Fibroblast of lung (primary cell): ENCODE data around the gene GPC2. TPM values are rescaled to one million over a fixed set of nuclear protein-coding genes. Genes with fewer than 3 reads are reported as not detected.

Source experiments
- DNase-seq, 2 donors: peaks; one replicate each; pipeline versions ENCODE4 v3.0.0 to v3.0.0-alpha.2; 2010; ENCODE audit warnings: low read depth in 2 of 2
- H2AFZ ChIP-seq: 2 replicates; pipeline ENCODE4 v1.5.1; 2012; ENCODE audit warnings: low read length, control low read depth, inconsistent platforms
- H3K27ac ChIP-seq: 2 replicates; pipeline ENCODE4 v1.5.1; 2011; ENCODE audit warnings: low read length, control low read depth; ENCODE audit not compliant: insufficient read depth
- H3K27me3 ChIP-seq: 2 replicates; pipeline ENCODE4 v1.5.1; 2011; ENCODE audit warnings: mild to moderate bottlenecking, low read length; ENCODE audit not compliant: control insufficient read depth, insufficient read depth
- H3K36me3 ChIP-seq: 2 replicates; pipeline ENCODE4 v1.5.1; 2011; ENCODE audit warnings: low read length; ENCODE audit not compliant: control insufficient read depth, insufficient read depth
- H3K4me1 ChIP-seq: 2 replicates; pipeline ENCODE4 v1.5.1; 2011; ENCODE audit warnings: low read length; ENCODE audit not compliant: control insufficient read depth, insufficient read depth; ENCODE audit errors: extremely low read depth
- H3K4me2 ChIP-seq: 2 replicates; pipeline ENCODE4 v1.5.1; 2011; ENCODE audit warnings: low read length, control low read depth; ENCODE audit not compliant: insufficient read depth; ENCODE audit errors: extremely low read depth
- H3K4me3 ChIP-seq, 4 experiments: fragments of 200-600 bp in 1 of 4; sonication (generic) in 1 of 4; replicated peaks in 1 of 4; 2 replicates each; pipeline ENCODE4 v1.5.1; 2011 to 2016; ENCODE audit warnings: low read length in 4 of 4, low read depth in 3 of 4, mild to moderate bottlenecking in 3 of 4, control low read depth in 2 of 4, inconsistent platforms in 1 of 4, mixed read lengths in 1 of 4; ENCODE audit not compliant: insufficient read depth in 1 of 4; ENCODE audit errors: control extremely low read depth in 1 of 4
- H3K79me2 ChIP-seq: 2 replicates; pipeline ENCODE4 v1.5.1; 2012; ENCODE audit warnings: mild to moderate bottlenecking, low read length, inconsistent platforms; ENCODE audit not compliant: control insufficient read depth, insufficient read depth
- H3K9ac ChIP-seq: 2 replicates; pipeline ENCODE4 v1.5.1; 2011; ENCODE audit warnings: mild to moderate bottlenecking, low read length, control low read depth; ENCODE audit not compliant: insufficient read depth
- H3K9me3 ChIP-seq: 2 replicates; pipeline ENCODE4 v1.5.1; 2012; ENCODE audit warnings: low read depth, low read length; ENCODE audit not compliant: control insufficient read depth, insufficient read depth
- H4K20me1 ChIP-seq: 2 replicates; pipeline ENCODE4 v1.5.1; 2011; ENCODE audit warnings: low read length; ENCODE audit not compliant: control insufficient read depth, insufficient read depth; ENCODE audit errors: extremely low read depth
- EZH2 ChIP-seq: IDR thresholded peaks from 2 replicates; pipeline ENCODE4 v1.5.1; 2012; ENCODE audit warnings: low read length, control low read depth, mild to moderate bottlenecking; ENCODE audit errors: missing control alignments
- polyA plus RNA-seq, 2 donors: library from polyadenylated mRNA; depleted of rRNA in 1 of 2; stranded (reverse) in 1 of 2; unstranded in 1 of 2; fragments of >200 nt; gene quantifications; 2 replicates each; pipeline ENCODE4 v1.2.1, GENCODE V29; 2011 to 2012; ENCODE audit warnings: missing spikeins in 1 of 2
- total RNA-seq: library from RNA; depleted of rRNA; stranded (reverse); fragments of >200 nt; gene quantifications from 2 replicates; pipeline ENCODE4 v1.2.1, GENCODE V29; 2014
- TF ChIP-seq, protein P1 (sequence below), 2 donors: IDR thresholded peaks in 1 of 2; conservative IDR thresholded peaks in 1 of 2; 1 replicate in 1 of 2; 2 replicates in 1 of 2; pipeline ENCODE4 v1.5.1; 2011 to 2012; ENCODE audit warnings: low read length in 2 of 2, control low read depth in 1 of 2, inconsistent platforms in 1 of 2, low read depth in 1 of 2, mild to moderate bottlenecking in 1 of 2

The GPC2 gene
- total and polyA plus RNA-seq, 2 donors (not counting 1 experiment from before 2014, with no cell fraction given) = 0.35 to 2.3 TPM

DNA sequence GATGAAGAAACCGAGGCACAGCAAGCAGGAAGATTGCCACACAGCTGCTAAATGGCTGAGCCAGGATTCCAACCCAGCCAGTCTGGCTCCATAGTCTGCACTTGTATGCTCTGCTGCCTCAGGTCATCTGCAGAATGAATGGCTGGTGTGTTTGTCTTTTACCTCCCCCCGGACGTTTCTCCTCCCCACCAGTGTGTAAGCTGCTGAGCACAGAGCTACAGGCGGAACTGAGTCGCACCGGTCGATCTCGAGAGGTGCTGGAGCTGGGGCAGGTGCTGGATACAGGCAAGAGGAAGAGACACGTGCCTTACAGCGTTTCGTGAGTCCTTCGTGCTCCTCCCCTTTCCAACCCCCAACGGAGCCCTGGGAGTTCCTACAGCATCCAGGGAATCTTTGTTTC, 55.1 kb downstream of the GPC2 start:
- H4K20me1 ChIP-seq = no peaks in the 10 kb centered on the region
- H3K4me3 ChIP-seq = no peak overlapping the region
- TF ChIP-seq, protein P1, sequence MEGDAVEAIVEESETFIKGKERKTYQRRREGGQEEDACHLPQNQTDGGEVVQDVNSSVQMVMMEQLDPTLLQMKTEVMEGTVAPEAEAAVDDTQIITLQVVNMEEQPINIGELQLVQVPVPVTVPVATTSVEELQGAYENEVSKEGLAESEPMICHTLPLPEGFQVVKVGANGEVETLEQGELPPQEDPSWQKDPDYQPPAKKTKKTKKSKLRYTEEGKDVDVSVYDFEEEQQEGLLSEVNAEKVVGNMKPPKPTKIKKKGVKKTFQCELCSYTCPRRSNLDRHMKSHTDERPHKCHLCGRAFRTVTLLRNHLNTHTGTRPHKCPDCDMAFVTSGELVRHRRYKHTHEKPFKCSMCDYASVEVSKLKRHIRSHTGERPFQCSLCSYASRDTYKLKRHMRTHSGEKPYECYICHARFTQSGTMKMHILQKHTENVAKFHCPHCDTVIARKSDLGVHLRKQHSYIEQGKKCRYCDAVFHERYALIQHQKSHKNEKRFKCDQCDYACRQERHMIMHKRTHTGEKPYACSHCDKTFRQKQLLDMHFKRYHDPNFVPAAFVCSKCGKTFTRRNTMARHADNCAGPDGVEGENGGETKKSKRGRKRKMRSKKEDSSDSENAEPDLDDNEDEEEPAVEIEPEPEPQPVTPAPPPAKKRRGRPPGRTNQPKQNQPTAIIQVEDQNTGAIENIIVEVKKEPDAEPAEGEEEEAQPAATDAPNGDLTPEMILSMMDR (conservative IDR thresholded peaks at IDR 0.05 in 1 of 2, IDR thresholded peaks at IDR 0.05 in 1 of 2; ENCODE audit: low read depth in 1 of 2, low read length in 2 of 2) = no peak
- TF ChIP-seq EZH2 = no peak
- DNase-seq = no peak
- no peaks in the 10 kb centered on the region for H3K9me3 ChIP-seq
- H3K27me3 ChIP-seq = no peaks in the 10 kb centered on the region
- H3K4me2 ChIP-seq = no peak overlapping the region
- H3K27ac ChIP-seq = no peak overlapping the region
- peaks cover 3% of the 10 kb centered on the region for H3K4me1 ChIP-seq
- no peak overlapping the region for H3K9ac ChIP-seq
- H3K36me3 ChIP-seq = peaks cover 3% of the 10 kb centered on the region
- H3K79me2 ChIP-seq = peaks cover 16% of the 10 kb centered on the region
- H2AFZ ChIP-seq = no peak overlapping the region

DNA sequence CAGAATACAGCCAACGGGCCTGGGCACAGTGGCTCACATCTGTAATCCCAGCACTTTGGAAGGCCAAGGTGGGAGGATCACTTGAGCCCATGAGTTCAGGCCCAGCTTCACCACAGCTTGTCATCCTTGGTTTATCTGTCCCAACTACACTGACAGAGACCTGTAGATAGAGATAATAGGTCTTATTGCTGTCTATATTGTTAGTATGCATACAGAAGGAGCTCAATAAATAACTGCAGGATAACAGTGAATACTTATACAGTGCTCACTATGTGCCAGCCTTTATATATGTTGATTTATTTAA, 56.5 kb downstream of the GPC2 start:
- H3K36me3 ChIP-seq = peaks cover 3% of the 10 kb centered on the region
- no peaks in the 10 kb centered on the region for H3K27me3 ChIP-seq
- H2AFZ ChIP-seq = no peak overlapping the region
- H3K4me1 ChIP-seq = peaks cover 3% of the 10 kb centered on the region
- peaks cover 16% of the 10 kb centered on the region for H3K79me2 ChIP-seq
- H3K4me3 ChIP-seq = peak overlapping the region; percentile 79 to 96 (median 92)
- DNase-seq = no peak
- no peak overlapping the region for H3K9ac ChIP-seq
- H3K9me3 ChIP-seq = no peaks in the 10 kb centered on the region
- no peak for TF ChIP-seq EZH2
- TF ChIP-seq, protein P1 (conservative IDR thresholded peaks at IDR 0.05 in 1 of 2, IDR thresholded peaks at IDR 0.05 in 1 of 2; ENCODE audit: low read depth in 1 of 2, low read length in 2 of 2) = no peak
- H4K20me1 ChIP-seq = no peaks in the 10 kb centered on the region
- peak overlapping the region; percentile 79 for H3K4me2 ChIP-seq
- peak overlapping the region; percentile 89 for H3K27ac ChIP-seq

DNA sequence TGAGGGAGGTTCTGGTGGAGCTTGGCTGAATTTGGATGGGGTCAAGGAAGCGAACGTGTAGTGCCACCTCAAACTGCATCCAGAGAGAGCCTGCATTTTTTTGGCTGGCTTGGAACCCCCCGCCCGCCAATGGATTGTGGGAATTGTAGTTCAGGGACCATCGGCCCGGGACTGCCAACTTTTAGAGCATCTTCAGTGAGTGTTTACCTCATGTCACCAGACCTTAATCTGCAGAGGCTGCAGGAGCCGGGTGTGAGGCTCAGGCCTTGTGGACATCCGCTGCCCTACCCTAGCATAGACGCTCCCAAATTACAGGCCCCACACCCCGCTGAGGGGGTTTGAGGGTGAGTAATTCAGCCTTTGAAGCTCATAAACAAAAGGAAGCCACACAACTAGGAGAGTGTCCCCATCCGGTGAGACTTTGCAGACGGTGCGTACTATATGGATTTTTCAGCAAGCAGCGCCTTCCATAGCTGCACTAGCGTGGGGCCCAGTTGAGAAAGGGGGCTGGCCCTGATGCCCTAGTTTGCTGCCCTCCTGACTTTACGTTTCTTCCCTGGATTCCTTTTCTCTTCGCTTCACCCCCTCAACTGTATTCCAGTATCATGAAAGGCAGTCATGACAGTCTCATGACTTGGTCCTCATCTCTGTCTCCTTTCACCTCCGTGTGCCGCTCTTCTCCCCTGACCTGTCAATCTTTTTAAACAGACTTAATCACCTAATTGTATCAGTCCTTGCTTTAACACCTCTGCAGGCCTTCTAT, 57.0 kb downstream of the GPC2 start:
- peak; percentile 51 to 65 for DNase-seq
- Histone ChIP-seq H3K9me3 (no peaks in the 10 kb centered on the region), H4K20me1 (no peaks in the 10 kb centered on the region), H3K36me3 (peaks cover 3% of the 10 kb centered on the region), H3K79me2 (peaks cover 16% of the 10 kb centered on the region), H3K4me3 (peak overlapping the region; percentile 79 to 96 (median 92)), H3K4me1 (peaks cover 3% of the 10 kb centered on the region), H3K27me3 (no peaks in the 10 kb centered on the region), H3K9ac (peak overlapping the region; percentile 63), H2AFZ (peak overlapping the region; percentile 97), H3K4me2 (peak overlapping the region; percentile 79), H3K27ac (peak overlapping the region; percentile 89)
- TF ChIP-seq, protein P1 (conservative IDR thresholded peaks at IDR 0.05 in 1 of 2, IDR thresholded peaks at IDR 0.05 in 1 of 2; ENCODE audit: low read depth in 1 of 2, low read length in 2 of 2) = no peak
- no peak for TF ChIP-seq EZH2

Other genes with a start within 250 kb of the GPC2 start
- not detected in 2 replicates for gene GJC3, start 247.8 kb downstream of the GPC2 start, total RNA-seq
- gene GJC3, start 247.8 kb downstream of the GPC2 start, polyA plus RNA-seq = not detected in 2 replicates
- gene AZGP1, start 201.3 kb downstream of the GPC2 start, total RNA-seq = not detected in 2 replicates
- not detected in 2 replicates for gene AZGP1, start 201.3 kb downstream of the GPC2 start, polyA plus RNA-seq
- 39.0 and 50.2 TPM in 2 replicates for gene ZKSCAN1, start 161.8 kb downstream of the GPC2 start, total RNA-seq
- gene ZKSCAN1, start 161.8 kb downstream of the GPC2 start, polyA plus RNA-seq = 21.0 and 25.3 TPM in 2 replicates
- gene ZSCAN21, start 127.6 kb downstream of the GPC2 start, total RNA-seq = 11.1 and 12.1 TPM in 2 replicates
- gene ZSCAN21, start 127.6 kb downstream of the GPC2 start, polyA plus RNA-seq = 9.4 and 11.3 TPM in 2 replicates
- gene ZNF3, start 95.7 kb downstream of the GPC2 start, total RNA-seq = 26.8 and 30.8 TPM in 2 replicates
- gene ZNF3, start 95.7 kb downstream of the GPC2 start, polyA plus RNA-seq = 19.7 and 20.4 TPM in 2 replicates
- 43.1 and 71.0 TPM in 2 replicates for gene COPS6, start 88.4 kb downstream of the GPC2 start, total RNA-seq
- 188 and 312 TPM in 2 replicates for gene COPS6, start 88.4 kb downstream of the GPC2 start, polyA plus RNA-seq
- 16.7 and 24.4 TPM in 2 replicates for gene MCM7, start 76.0 kb downstream of the GPC2 start, total RNA-seq
- 34.3 and 110 TPM in 2 replicates for gene MCM7, start 76.0 kb downstream of the GPC2 start, polyA plus RNA-seq
- gene AP4M1, start 75.7 kb downstream of the GPC2 start, total RNA-seq = 17.2 and 30.3 TPM in 2 replicates
- 19.6 and 22.1 TPM in 2 replicates for gene AP4M1, start 75.7 kb downstream of the GPC2 start, polyA plus RNA-seq
- gene TAF6, start 58.0 kb downstream of the GPC2 start, total RNA-seq = 33.1 and 41.5 TPM in 2 replicates
- gene TAF6, start 58.0 kb downstream of the GPC2 start, polyA plus RNA-seq = 16.2 and 23.6 TPM in 2 replicates
- gene CNPY4, start 57.7 kb downstream of the GPC2 start, total RNA-seq = 21.6 and 38.3 TPM in 2 replicates
- gene CNPY4, start 57.7 kb downstream of the GPC2 start, polyA plus RNA-seq = 29.1 and 40.7 TPM in 2 replicates
- gene MBLAC1, start 50.4 kb downstream of the GPC2 start, total RNA-seq = 1.8 and 2.5 TPM in 2 replicates
- gene MBLAC1, start 50.4 kb downstream of the GPC2 start, polyA plus RNA-seq = 0.75 and 1.1 TPM in 2 replicates
- 95.0 and 110 TPM in 2 replicates for gene LAMTOR4, start 28.5 kb downstream of the GPC2 start, total RNA-seq
- gene LAMTOR4, start 28.5 kb downstream of the GPC2 start, polyA plus RNA-seq = 116 and 165 TPM in 2 replicates
- gene TRAPPC14, start 18.7 kb downstream of the GPC2 start, total RNA-seq = 5.6 and 5.9 TPM in 2 replicates
- gene TRAPPC14, start 18.7 kb downstream of the GPC2 start, polyA plus RNA-seq = 1.9 and 2.4 TPM in 2 replicates
- gene GAL3ST4, start 8.8 kb downstream of the GPC2 start, total RNA-seq = 3.9 and 7.1 TPM in 2 replicates
- 10.3 and 14.6 TPM in 2 replicates for gene GAL3ST4, start 8.8 kb downstream of the GPC2 start, polyA plus RNA-seq
- gene STAG3, start 537 bp upstream of the GPC2 start, total RNA-seq = 0.50 and 0.77 TPM in 2 replicates
- gene STAG3, start 537 bp upstream of the GPC2 start, polyA plus RNA-seq = 0.27 and 0.34 TPM in 2 replicates
- not detected in 2 replicates for gene PVRIG, start 42.6 kb upstream of the GPC2 start, total RNA-seq
- not detected in 2 replicates for gene PVRIG, start 42.6 kb upstream of the GPC2 start, polyA plus RNA-seq
- gene SPDYE3, start 130.3 kb upstream of the GPC2 start, total RNA-seq = not detected in 2 replicates
- gene SPDYE3, start 130.3 kb upstream of the GPC2 start, polyA plus RNA-seq = not detected in 2 replicates
- 3.6 and 4.3 TPM in 2 replicates for gene PILRB, start 180.7 kb upstream of the GPC2 start, total RNA-seq
- gene PILRB, start 180.7 kb upstream of the GPC2 start, polyA plus RNA-seq = 6.5 and 8.8 TPM in 2 replicates
- 0.33 TPM in 1 of 2 replicates, not detected in the other for gene PILRA, start 196.1 kb upstream of the GPC2 start, total RNA-seq
- 0.15 and 0.20 TPM in 2 replicates for gene PILRA, start 196.1 kb upstream of the GPC2 start, polyA plus RNA-seq